Spleen (tissue), 11 donors: Measurements from ENCODE around the gene NR1I3. TPM values are rescaled to one million over a fixed set of nuclear protein-coding genes. Genes with fewer than 3 reads are reported as not detected.
A peak's percentile ranks its signal among the peaks of the same experiment; 100 is the strongest.
"Not testable (repeated sequence)": the region's sequence is repeated elsewhere in the genome, so short reads cannot be mapped to it uniquely, and the experiment has no call there.

Source experiments
- DNase-seq: peaks from one replicate; pipeline ENCODE4 v3.0.0-alpha.2; 2020
- H3K27ac ChIP-seq, 8 donors: fragments of 200-600 bp; sonication (generic) in 7 of 8; 1 replicate in 4 of 8; 2 replicates in 4 of 8; pipeline versions ENCODE4 v1.5.0 to v1.8.0; 2016 to 2021; ENCODE audit warnings: inconsistent platforms in 4 of 8, mild to moderate bottlenecking in 4 of 8, moderate library complexity in 1 of 8
- H3K27me3 ChIP-seq, 7 donors: fragments of 200-600 bp; sonication (generic) in 6 of 7; replicated peaks in 1 of 7; 1 replicate in 4 of 7; 2 replicates in 3 of 7; pipeline versions ENCODE4 v1.5.0 to v1.8.0; 2016 to 2021; ENCODE audit warnings: inconsistent platforms in 3 of 7, mild to moderate bottlenecking in 1 of 7
- H3K36me3 ChIP-seq, 6 donors: fragments of 200-600 bp; sonication (generic) in 5 of 6; 1 replicate in 4 of 6; 2 replicates in 2 of 6; pipeline versions ENCODE4 v1.5.0 to v1.8.0; 2016 to 2021; ENCODE audit warnings: inconsistent platforms in 2 of 6
- H3K4me1 ChIP-seq, 6 donors: fragments of 200-600 bp; sonication (generic) in 5 of 6; 1 replicate in 3 of 6; 2 replicates in 3 of 6; pipeline versions ENCODE4 v1.5.0 to v1.8.0; 2016 to 2021; ENCODE audit warnings: inconsistent platforms in 3 of 6
- H3K4me3 ChIP-seq, 8 donors: fragments of 200-600 bp; sonication (generic) in 7 of 8; 1 replicate in 4 of 8; 2 replicates in 4 of 8; pipeline versions ENCODE4 v1.5.0 to v1.8.0; 2016 to 2021; ENCODE audit warnings: inconsistent platforms in 4 of 8, mild to moderate bottlenecking in 4 of 8, moderate library complexity in 2 of 8
- H3K9me3 ChIP-seq, 8 donors: fragments of 200-600 bp; sonication (generic) in 7 of 8; 1 replicate in 4 of 8; 2 replicates in 4 of 8; pipeline versions ENCODE4 v1.5.0 to v1.8.0; 2016 to 2021; ENCODE audit warnings: inconsistent platforms in 4 of 8
- CTCF ChIP-seq, 11 experiments: fragments of 200-600 bp in 7 of 11; fragments of 450-650 bp in 4 of 11; sonication (generic) in 4 of 11; IDR thresholded peaks in 8 of 11; conservative IDR thresholded peaks in 3 of 11; 1 replicate in 7 of 11; 2 replicates in 4 of 11; pipeline versions ENCODE4 v1.4.0 to v1.8.0; 2016 to 2021; ENCODE audit warnings: antibody characterized with exemption in 11 of 11, inconsistent platforms in 4 of 11, mild to moderate bottlenecking in 1 of 11
- POLR2A ChIP-seq, 3 donors: fragments of 450-650 bp; IDR thresholded peaks; one replicate each; pipeline ENCODE4 v1.5.1; 2017; ENCODE audit warnings: antibody characterized with exemption in 3 of 3, mild to moderate bottlenecking in 1 of 3
- POLR2AphosphoS5 ChIP-seq, 3 donors: sonication (generic); formaldehyde crosslinking; IDR thresholded peaks; one replicate each; pipeline ENCODE4 v1.5.1; 2017; ENCODE audit warnings: antibody characterized with exemption in 3 of 3
- WGBS, 5 donors: extraction: QIAGEN DNeasy Blood & Tissue Kit in 3 of 5; methylation state at CpG; one replicate each; pipeline versions ENCODE4 v1.1.5 to v1.1.7; 2013 to 2018; 5-methylcytosine and 5-hydroxymethylcytosine counted together
- intact Hi-C: fragments of 100-400 bp; cut with DNase I; formaldehyde crosslinking; loops from one replicate; pipeline ENCODE4 v1.15.0; 2023; ENCODE audit warnings: low total_unique reads
- polyA plus RNA-seq, 3 donors: library from polyadenylated mRNA; stranded (reverse); fragments of 200-250 nt; gene quantifications; one replicate each; pipeline ENCODE4 v1.2.1, GENCODE V29; 2013
- total RNA-seq, 7 donors: library from RNA; depleted of rRNA in 3 of 7; stranded (reverse); fragments of >200 nt in 3 of 7; fragmentation: NEBNext Ultra II Directional in 4 of 7; extraction: Animal tissue kit (Norgen Biotek cat#: 25700) in 4 of 7; gene quantifications; one replicate each; pipeline versions ENCODE4 v1.1.0 to v1.2.1, GENCODE V29; 2016 to 2021
- donor health status: healthy with polysubstance abuse.
- donor health status: DM: no; HTN: no; CAD: no; lungs with moderate emphysema.
- donor health status: DM: no; HTN: no; CAD: no.
- donor health status: Bipolar disorder and iron deficiency.
- donor health status: healthy.
- donor health status: DM: no; HTN: no; CAD: no.
- donor health status: DM: yes; HTN: yes; CAD: no.

NR1I3 gene
- total and polyA plus RNA-seq, 10 donors = 0.06 to 0.11 TPM; not detected in 8

GRCh38 chr1:161258439-161259344 is 20.7 kb upstream of the NR1I3 start, which contains the start of gene PCP4L1:
Gene PCP4L1, plus strand, starts transcription at chr1:161258745. Its CDS starts 230 bp downstream, at chr1:161258975.
- TF ChIP-seq CTCF (IDR thresholded peaks at IDR 0.05 in 8 of 11, conservative IDR thresholded peaks at IDR 0.05 in 3 of 11) (no peak), POLR2AphosphoS5 (IDR thresholded peaks at IDR 0.05) (no peak), POLR2A (IDR thresholded peaks at IDR 0.05) (no peak)
- Histone ChIP-seq H3K4me1 (peaks cover 0 to 16% (median 12%) of the 10 kb centered on the region in 6 donors), H3K36me3 (no peaks in the 10 kb centered on the region), H3K4me3 (peak within 1 kb of the TSS; percentile 27 to 67 (median 35)), H3K27ac (no peak within 1 kb of the TSS), H3K9me3 (peaks cover 0 to 22% (median 17%) of the 10 kb centered on the region in 8 donors), H3K27me3 (peaks cover 4 to 60% (median 31%) of the 10 kb centered on the region in 7 donors)
- WGBS, 5 donors = 3 to 7% (median 5%) methylated on average over 45 to 62 of the region's 62 CpGs
- DNase-seq = peak; percentile 73
- intact Hi-C loops = no loop called here

- Histone ChIP-seq H3K9me3 (peaks cover 0 to 22% (median 17%) of the 10 kb centered on the region in 8 donors), H3K27me3 (peaks cover 4 to 54% (median 31%) of the 10 kb centered on the region in 7 donors), H3K4me3 (peak overlapping the region in 1 of 8 donors; percentile 13), H3K4me1 (peaks cover 0 to 16% (median 12%) of the 10 kb centered on the region in 6 donors)
- H3K27ac ChIP-seq, DNase-seq, H3K36me3 ChIP-seq, intact Hi-C loops: not testable (repeated sequence)
- 90 to 97% (median 93%) methylated on average over 4 to 5 of the region's 5 CpGs for WGBS, 5 donors
Measured at GRCh38 chr1:161257109-161257508, 19.1 kb upstream of the NR1I3 start.

- intact Hi-C loops, H3K36me3 ChIP-seq, H3K27ac ChIP-seq, DNase-seq, H3K4me3 ChIP-seq: not testable (repeated sequence)
- peaks cover 0 to 16% (median 12%) of the 10 kb centered on the region in 6 donors for H3K4me1 ChIP-seq
- 88 to 91% (median 90%) methylated on average over 4 of the region's 4 CpGs for WGBS, 5 donors
- H3K27me3 ChIP-seq = peaks cover 4 to 44% (median 29%) of the 10 kb centered on the region in 7 donors
- H3K9me3 ChIP-seq = peaks cover 0 to 22% (median 17%) of the 10 kb centered on the region in 8 donors
Measured at GRCh38 chr1:161255955-161256520, 18.0 kb upstream of the NR1I3 start.

- intact Hi-C loops, DNase-seq, H3K27ac ChIP-seq, H3K36me3 ChIP-seq, H3K4me3 ChIP-seq: not testable (repeated sequence)
- WGBS, 5 donors = 63 to 88% (median 74%) methylated on average over 5 of the region's 5 CpGs
- peaks cover 4 to 37% (median 23%) of the 10 kb centered on the region in 7 donors for H3K27me3 ChIP-seq
- peaks cover 0 to 24% (median 18%) of the 10 kb centered on the region in 8 donors for H3K9me3 ChIP-seq
- H3K4me1 ChIP-seq = peaks cover 0 to 16% (median 10%) of the 10 kb centered on the region in 6 donors
Measured at GRCh38 chr1:161255302-161255701, 17.3 kb upstream of the NR1I3 start.

- Histone ChIP-seq H3K27ac (no peak overlapping the region), H3K9me3 (peaks cover 0 to 16% (median 7%) of the 10 kb centered on the region in 8 donors), H3K27me3 (no peaks in the 10 kb centered on the region), H3K4me1 (no peaks in the 10 kb centered on the region), H3K4me3 (no peak overlapping the region), H3K36me3 (no peaks in the 10 kb centered on the region)
- intact Hi-C loops = no loop called here
- WGBS, 5 donors = 90 to 98% (median 97%) methylated on average over 8 of the region's 8 CpGs
- TF ChIP-seq POLR2A (IDR thresholded peaks at IDR 0.05) = no peak
- TF ChIP-seq POLR2AphosphoS5 (IDR thresholded peaks at IDR 0.05) = no peak
- TF ChIP-seq CTCF (IDR thresholded peaks at IDR 0.05 in 8 of 11, conservative IDR thresholded peaks at IDR 0.05 in 3 of 11) = no peak
- no peak for DNase-seq
Measured at GRCh38 chr1:161251579-161251978, 13.6 kb upstream of the NR1I3 start.
